MG63 (cell line): ENCODE results near the gene MCM3AP. TPM values are rescaled to one million over a fixed set of nuclear protein-coding genes. Genes with fewer than 3 reads are reported as not detected.
"Not testable (repeated sequence)": the region's sequence is repeated elsewhere in the genome, so short reads cannot be mapped to it uniquely, and the experiment has no call there.

ENCODE experiments used
- DNase-seq: peaks from one replicate; pipeline ENCODE4 v3.0.0-alpha.2; 2020
- H3K27me3 ChIP-seq: fragments of 250-450 bp; sonication (Bioruptor Pico); 2 replicates; pipeline ENCODE4 v1.5.1; 2020; ENCODE audit warnings: mild to moderate bottlenecking, moderate library complexity
- H3K36me3 ChIP-seq: fragments of 250-450 bp; sonication (Bioruptor Pico); 2 replicates; pipeline ENCODE4 v1.5.1; 2020; ENCODE audit warnings: mild to moderate bottlenecking, moderate library complexity
- H3K4me3 ChIP-seq: fragments of 250-450 bp; sonication (Bioruptor Pico); 2 replicates; pipeline ENCODE4 v1.5.1; 2020; ENCODE audit warnings: mild to moderate bottlenecking, moderate library complexity
- H3K9me3 ChIP-seq: fragments of 250-450 bp; sonication (Bioruptor Pico); 2 replicates; pipeline ENCODE4 v1.5.1; 2020; ENCODE audit warnings: mild to moderate bottlenecking, moderate library complexity
- total RNA-seq: library from RNA; depleted of rRNA; stranded (reverse); fragments of >200 nt; shearing (Covaris generic); gene quantifications from 2 replicates; pipeline ENCODE4 v1.2.3, GENCODE V29; 2014; ENCODE audit warnings: low replicate concordance

MCM3AP gene
- total RNA-seq, 1 experiment from 2014 or later: 76.0 TPM

DNA sequence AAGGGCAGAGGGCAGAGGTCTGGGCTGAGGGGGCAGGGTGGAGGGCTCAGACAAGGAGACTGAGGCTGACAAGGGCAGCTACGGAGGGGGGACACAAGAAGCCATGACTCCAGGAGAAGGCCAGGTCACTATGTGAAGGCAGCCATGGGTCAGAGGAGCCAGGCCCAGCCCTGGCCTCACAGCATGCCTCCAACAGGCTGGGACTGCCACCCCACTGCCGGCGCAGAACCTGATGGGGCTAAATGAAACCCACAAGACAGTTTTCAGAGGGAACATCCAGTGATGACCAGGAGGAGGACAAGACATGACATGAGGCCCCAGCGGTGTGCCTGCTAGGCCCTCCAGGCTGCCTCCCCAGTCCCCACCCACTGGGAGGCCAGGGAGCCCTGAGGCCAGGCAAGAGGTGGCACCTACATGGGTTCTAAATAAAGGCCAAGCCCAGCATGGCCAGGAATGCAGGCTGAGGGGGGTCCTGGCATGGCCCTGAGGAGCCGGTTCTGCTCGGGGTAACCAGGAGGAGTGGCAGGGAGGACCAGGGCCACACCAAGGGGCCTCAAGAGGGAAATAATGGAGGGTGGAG is 29.6 kb downstream of the MCM3AP start:
- Histone ChIP-seq H3K4me3 (no peak overlapping the region), H3K36me3 (peaks cover 90% of the 10 kb centered on the region), H3K9me3 (no peaks in the 10 kb centered on the region; the same call in 1 of the 2 replicates), H3K27me3 (no peaks in the 10 kb centered on the region)
- DNase-seq: no peak

GRCh38 chr21:46255166-46255565 is 30.2 kb downstream of the MCM3AP start:
- Histone ChIP-seq H3K36me3 (peaks cover 90% of the 10 kb centered on the region), H3K27me3 (no peaks in the 10 kb centered on the region), H3K9me3 (no peaks in the 10 kb centered on the region; the same call in 1 of the 2 replicates), H3K4me3 (no peak overlapping the region)
- no peak for DNase-seq

- Histone ChIP-seq H3K36me3 (peaks cover 93% of the 10 kb centered on the region), H3K4me3 (no peak overlapping the region)
- no peak for DNase-seq
These were observed 31.0 kb downstream of the MCM3AP start for GRCh38 chr21:46254208-46254975.

GRCh38 chr21:46253610-46254124 is 31.7 kb downstream of the MCM3AP start:
- Histone ChIP-seq H3K4me3 (no peak overlapping the region), H3K9me3 (no peaks in the 10 kb centered on the region; the same call in 1 of the 2 replicates), H3K27me3 (no peaks in the 10 kb centered on the region), H3K36me3 (peaks cover 93% of the 10 kb centered on the region)
- DNase-seq: no peak

More at GRCh38 chr21:46254208-46254975, 31.0 kb downstream of the MCM3AP start:
- Histone ChIP-seq H3K9me3 (no peaks in the 10 kb centered on the region; the same call in 1 of the 2 replicates), H3K27me3 (no peaks in the 10 kb centered on the region)

- Histone ChIP-seq H3K9me3 (no peaks in the 10 kb centered on the region; the same call in 1 of the 2 replicates), H3K36me3 (peaks cover 93% of the 10 kb centered on the region), H3K4me3 (no peak overlapping the region), H3K27me3 (no peaks in the 10 kb centered on the region)
- DNase-seq: no peak
These were observed 32.6 kb downstream of the MCM3AP start for GRCh38 chr21:46252840-46253239.

GRCh38 chr21:46250146-46250725 is 35.2 kb downstream of the MCM3AP start:
- no peak for DNase-seq
- Histone ChIP-seq H3K36me3 (peaks cover 95% of the 10 kb centered on the region), H3K9me3 (no peaks in the 10 kb centered on the region; the same call in 1 of the 2 replicates), H3K4me3 (no peak overlapping the region), H3K27me3 (no peaks in the 10 kb centered on the region)

DNA sequence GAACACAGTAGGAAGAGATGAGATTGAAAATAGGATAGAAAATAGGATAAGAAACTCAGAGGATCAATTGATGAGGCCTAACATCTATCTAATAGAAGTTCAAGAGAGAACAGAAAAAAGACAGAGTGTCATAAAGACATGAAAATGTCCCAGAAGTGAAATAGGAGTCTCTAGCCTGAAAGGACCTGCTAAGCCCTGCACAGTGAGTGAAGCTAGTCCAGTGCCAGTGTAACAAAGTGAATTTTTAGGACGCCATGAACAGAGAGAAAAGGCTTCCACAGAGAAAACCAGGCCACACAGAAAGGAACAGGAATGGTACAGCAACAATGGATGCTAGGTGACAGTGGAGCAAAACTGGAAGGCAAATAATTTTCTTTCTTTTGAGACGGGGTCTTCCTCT is 36.6 kb downstream of the MCM3AP start:
- peaks cover 95% of the 10 kb centered on the region for H3K36me3 ChIP-seq
- H3K9me3 ChIP-seq: no peaks in the 10 kb centered on the region; the same call in 1 of the 2 replicates
- DNase-seq: no peak
- no peak overlapping the region for H3K4me3 ChIP-seq
- H3K27me3 ChIP-seq: no peaks in the 10 kb centered on the region

- no peaks in the 10 kb centered on the region for H3K27me3 ChIP-seq
- H3K36me3 ChIP-seq: peaks cover 95% of the 10 kb centered on the region
- H3K9me3 ChIP-seq: no peaks in the 10 kb centered on the region; the same call in 1 of the 2 replicates
- DNase-seq: no peak
- H3K4me3 ChIP-seq: no peak overlapping the region
These were observed 37.0 kb downstream of the MCM3AP start for GRCh38 chr21:46248422-46248782.

DNA sequence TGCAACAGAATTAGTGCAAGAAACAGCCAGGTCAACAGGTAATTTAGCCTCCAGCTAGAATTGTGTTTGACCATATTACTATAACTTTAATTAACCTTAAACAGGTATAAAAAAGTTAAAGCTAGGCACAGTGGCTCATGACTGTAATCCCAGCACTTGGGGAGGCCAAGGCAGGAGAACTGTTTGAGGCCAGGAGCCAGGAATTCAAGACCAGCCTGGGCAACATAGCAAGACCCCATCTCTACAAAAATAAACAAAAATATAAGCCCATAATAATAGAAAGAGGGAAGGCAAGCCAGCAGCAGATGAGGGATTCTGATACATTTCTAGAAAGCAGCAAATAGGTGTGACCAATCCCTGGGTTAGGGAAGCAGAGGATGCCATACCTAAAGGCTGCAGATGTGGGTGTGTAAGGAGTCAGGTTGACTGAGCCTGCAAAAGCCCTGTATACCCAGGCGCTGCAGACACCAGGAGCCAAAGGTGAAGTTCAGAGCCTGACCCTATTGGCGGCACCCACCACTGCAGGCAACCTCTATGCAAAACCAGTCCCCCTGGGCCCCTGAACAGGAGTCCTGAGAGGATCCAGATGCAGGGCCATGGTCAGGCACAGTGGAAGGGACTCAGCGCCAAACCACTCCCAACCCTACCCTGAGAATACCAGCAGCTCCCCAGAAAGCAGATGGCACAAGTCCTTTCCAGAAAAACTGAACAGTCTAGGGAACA is 37.6 kb downstream of the MCM3AP start:
- H3K36me3 ChIP-seq: peaks cover 95% of the 10 kb centered on the region
- no peak overlapping the region for H3K4me3 ChIP-seq
- H3K9me3 ChIP-seq: no peaks in the 10 kb centered on the region; the same call in 1 of the 2 replicates
- no peaks in the 10 kb centered on the region for H3K27me3 ChIP-seq
- no peak for DNase-seq

DNA sequence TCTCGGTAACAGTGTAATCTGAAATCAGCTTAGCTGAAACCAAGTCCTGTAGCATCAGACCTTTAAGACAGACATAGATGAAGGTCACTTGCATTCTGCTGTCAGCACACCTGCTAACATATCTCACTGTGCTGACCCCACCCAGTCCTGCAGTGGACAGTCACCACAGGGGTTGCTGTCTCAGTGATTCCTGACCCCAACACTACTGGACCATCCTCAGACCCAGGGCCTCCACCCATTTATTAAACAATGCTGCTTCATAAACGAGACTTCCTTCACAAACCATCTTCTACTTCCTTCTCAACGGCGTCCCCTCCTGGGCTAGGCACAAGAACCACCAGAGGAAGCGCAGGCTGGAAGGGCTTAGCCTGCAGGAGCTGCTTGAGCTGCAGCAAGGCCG is 39.1 kb downstream of the MCM3AP start:
- no peak for DNase-seq
- Histone ChIP-seq H3K9me3 (no peaks in the 10 kb centered on the region), H3K27me3 (no peaks in the 10 kb centered on the region), H3K36me3 (peaks cover 95% of the 10 kb centered on the region), H3K4me3 (no peak overlapping the region)

- Histone ChIP-seq H3K27me3 (no peaks in the 10 kb centered on the region), H3K9me3 (no peaks in the 10 kb centered on the region), H3K4me3 (no peak overlapping the region), H3K36me3 (peaks cover 91% of the 10 kb centered on the region)
- DNase-seq: no peak
These were observed 40.0 kb downstream of the MCM3AP start for GRCh38 chr21:46245213-46245915.

DNA sequence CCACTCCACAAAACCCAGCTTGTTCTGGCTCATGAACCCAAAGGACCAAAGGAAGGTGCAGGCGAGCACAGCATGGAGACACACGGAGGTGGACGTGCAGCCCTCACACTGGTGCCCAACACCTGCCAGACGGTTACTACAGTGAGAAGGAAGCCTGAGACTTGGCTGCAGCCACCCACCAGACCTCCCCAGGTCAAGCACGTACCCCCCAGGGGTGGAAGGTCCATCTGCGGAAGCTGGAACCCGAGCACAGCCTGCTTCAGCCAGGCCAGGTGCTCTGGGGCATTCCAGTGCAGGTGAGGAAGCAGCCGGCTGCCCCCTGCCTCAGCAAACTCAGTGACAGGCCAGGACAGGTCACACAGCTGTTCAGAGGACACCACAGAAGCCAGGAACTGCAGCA is 40.8 kb downstream of the MCM3AP start:
- DNase-seq: no peak
- no peaks in the 10 kb centered on the region for H3K9me3 ChIP-seq
- no peak overlapping the region for H3K4me3 ChIP-seq
- no peaks in the 10 kb centered on the region for H3K27me3 ChIP-seq
- H3K36me3 ChIP-seq: peaks cover 88% of the 10 kb centered on the region

- H3K27me3 ChIP-seq: no peaks in the 10 kb centered on the region
- peaks cover 88% of the 10 kb centered on the region for H3K36me3 ChIP-seq
- no peaks in the 10 kb centered on the region for H3K9me3 ChIP-seq
- no peak for DNase-seq
- no peak overlapping the region for H3K4me3 ChIP-seq
These were observed 41.5 kb downstream of the MCM3AP start for GRCh38 chr21:46243960-46244361.

DNA sequence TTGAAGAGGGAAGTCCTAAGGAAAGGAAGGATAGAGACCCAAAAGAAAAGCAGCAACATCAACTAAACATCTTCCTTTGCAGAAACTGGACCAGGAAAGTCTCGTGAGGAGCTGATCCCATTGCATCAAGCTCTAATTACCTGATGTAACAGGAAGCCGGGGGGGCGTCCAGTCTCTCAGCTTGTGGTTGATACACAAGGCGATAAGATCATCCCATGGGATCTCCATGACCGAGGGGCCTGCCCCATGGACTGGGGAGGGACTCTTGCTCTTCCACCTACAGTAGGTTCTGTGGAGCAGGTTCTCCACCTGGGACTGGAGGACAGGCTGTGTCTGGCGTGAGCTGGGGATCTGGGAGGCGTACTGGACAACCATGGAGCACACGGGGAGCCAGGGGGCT is 42.1 kb downstream of the MCM3AP start:
- Histone ChIP-seq H3K27me3 (no peaks in the 10 kb centered on the region), H3K4me3 (no peak overlapping the region), H3K36me3 (peaks cover 88% of the 10 kb centered on the region), H3K9me3 (no peaks in the 10 kb centered on the region)
- DNase-seq: no peak

- H3K9me3 ChIP-seq, H3K4me3 ChIP-seq, H3K27me3 ChIP-seq, DNase-seq: not testable (repeated sequence)
- peaks cover 78% of the 10 kb centered on the region for H3K36me3 ChIP-seq
These were observed 43.8 kb downstream of the MCM3AP start for GRCh38 chr21:46241577-46241976.

DNA sequence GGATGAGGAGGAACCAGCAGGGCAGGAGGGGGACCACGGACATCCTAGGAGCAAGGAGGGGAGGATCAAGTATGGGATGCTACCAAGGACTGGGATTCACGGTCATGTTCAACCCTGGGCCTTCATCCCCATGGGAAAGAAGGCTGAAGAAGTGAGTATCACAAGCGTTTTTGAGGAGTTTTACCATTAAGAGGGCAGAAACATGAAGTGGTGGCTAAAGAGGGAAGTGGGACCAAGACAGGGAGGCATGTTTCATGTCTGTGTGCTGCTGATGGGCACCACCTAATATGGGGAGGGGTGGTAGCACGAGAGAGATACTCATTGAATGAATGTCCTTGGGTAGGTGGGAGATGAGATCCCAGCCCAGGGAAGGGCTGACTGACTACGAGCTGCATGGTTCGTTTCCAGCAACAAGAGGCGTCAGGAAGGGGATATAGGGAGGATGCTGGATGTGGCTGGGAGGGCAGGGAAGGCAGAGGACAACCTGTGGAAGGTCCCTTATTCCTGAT is 45.5 kb downstream of the MCM3AP start:
- peaks cover 78% of the 10 kb centered on the region for H3K36me3 ChIP-seq
- no peak overlapping the region for H3K4me3 ChIP-seq
- no peaks in the 10 kb centered on the region for H3K27me3 ChIP-seq
- H3K9me3 ChIP-seq: no peaks in the 10 kb centered on the region
- DNase-seq: no peak
